Fibroblast of pulmonary artery (primary cell): ENCODE measurements around the gene INSIG1.

Source experiments
- DNase-seq: peaks from one replicate; pipeline ENCODE4 v3.0.0-alpha.2; 2010; ENCODE audit warnings: low read depth
- H3K4me3 ChIP-seq: replicated peaks from 2 replicates; pipeline ENCODE4 v1.5.1; 2011; ENCODE audit warnings: low read depth, mild to moderate bottlenecking, control low read depth, low read length, moderate library complexity
- CTCF ChIP-seq: IDR thresholded peaks from 2 replicates; pipeline ENCODE4 v1.5.1; 2011; ENCODE audit warnings: mild to moderate bottlenecking, control low read depth, low read length, inconsistent platforms; ENCODE audit errors: missing control alignments

Gene INSIG1

GRCh38 chr7:155358948-155359712 lies 61.5 kb downstream of the INSIG1 start:
- no peak overlapping the region for H3K4me3 ChIP-seq
- TF ChIP-seq CTCF = no peak
- DNase-seq = no peak
